SK-N-SH treated with all-trans-retinoic acid at 6 μM for 48 hours (cell line): ENCODE data around the gene RIMOC1.

Source experiments
- ARNTL ChIP-seq: fragments of 450-650 bp; formaldehyde crosslinking; IDR thresholded peaks from 2 replicates; pipeline ENCODE4 v1.5.0; 2020; ENCODE audit warnings: low read depth, mild to moderate bottlenecking, moderate library complexity, borderline replicate concordance
- ESRRG ChIP-seq: fragments of 250-450 bp; sonication (Bioruptor Pico); IDR thresholded peaks from 2 replicates; pipeline ENCODE4 v1.6.1; 2021; ENCODE audit warnings: mild to moderate bottlenecking
- PPARA ChIP-seq: fragments of 250-450 bp; sonication (Bioruptor Pico); IDR thresholded peaks from 2 replicates; pipeline ENCODE4 v1.5.0; 2020; ENCODE audit warnings: mild to moderate bottlenecking, borderline replicate concordance
- RARB ChIP-seq: fragments of 250-450 bp; sonication (Bioruptor Pico); IDR thresholded peaks from 2 replicates; pipeline ENCODE4 v1.8.0; 2021; ENCODE audit warnings: mild to moderate bottlenecking, moderate library complexity
- SNAI2 ChIP-seq: fragments of 250-450 bp; sonication (Bioruptor Pico); IDR thresholded peaks from 2 replicates; pipeline ENCODE4 v1.5.0; 2020; ENCODE audit warnings: mild to moderate bottlenecking, moderate library complexity
- ZFP3 ChIP-seq: fragments of 250-450 bp; sonication (Bioruptor Pico); IDR thresholded peaks from 2 replicates; pipeline ENCODE4 v1.5.0; 2020; ENCODE audit warnings: mild to moderate bottlenecking, moderate library complexity
- ZFP30 ChIP-seq: fragments of 450-650 bp; formaldehyde crosslinking; IDR thresholded peaks from 2 replicates; pipeline ENCODE4 v1.5.0; 2022; ENCODE audit warnings: mild to moderate bottlenecking, moderate library complexity
- ZNF70 ChIP-seq: fragments of 450-650 bp; formaldehyde crosslinking; IDR thresholded peaks from 2 replicates; pipeline ENCODE4 v1.5.0; 2020; ENCODE audit warnings: mild to moderate bottlenecking, moderate library complexity
- ZNF8 ChIP-seq: fragments of 450-650 bp; formaldehyde crosslinking; IDR thresholded peaks from 2 replicates; pipeline ENCODE4 v1.5.0; 2020; ENCODE audit warnings: mild to moderate bottlenecking, moderate library complexity
- TF ChIP-seq, protein P1 (sequence below): fragments of 250-450 bp; sonication (Bioruptor Pico); IDR thresholded peaks from 2 replicates; pipeline ENCODE4 v1.5.1; 2020; ENCODE audit warnings: low read depth, mild to moderate bottlenecking, moderate library complexity
- TF ChIP-seq, protein P2 (sequence below): fragments of 250-450 bp; sonication (Bioruptor Pico); IDR thresholded peaks from 2 replicates; pipeline ENCODE4 v1.5.0; 2020; ENCODE audit warnings: mild to moderate bottlenecking, moderate library complexity
- TF ChIP-seq, protein P3 (sequence below): fragments of 250-450 bp; sonication (Bioruptor Pico); IDR thresholded peaks from 2 replicates; pipeline ENCODE4 v1.8.0; 2020; ENCODE audit warnings: mild to moderate bottlenecking, moderate library complexity, borderline replicate concordance

DNA sequence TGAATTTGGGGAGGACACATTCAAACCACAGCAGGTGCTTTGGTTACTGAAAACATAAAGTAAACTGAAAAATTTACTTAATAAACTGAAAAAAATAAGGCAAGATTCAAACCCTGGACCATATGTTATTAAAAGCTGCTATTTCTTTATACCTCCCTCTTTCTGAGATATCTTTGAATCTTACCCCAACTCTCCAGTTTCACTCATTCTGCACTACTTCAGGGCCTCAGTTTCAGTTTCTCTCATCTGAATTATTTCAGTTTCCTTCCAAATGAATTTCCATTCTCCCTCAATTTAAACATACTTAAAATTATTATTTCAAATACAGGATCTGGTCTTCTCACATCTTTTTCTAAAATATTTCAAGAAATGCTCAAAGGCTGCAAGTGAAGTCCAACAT lies 29.0 kb upstream of the RIMOC1 start:
- TF ChIP-seq, protein P1, sequence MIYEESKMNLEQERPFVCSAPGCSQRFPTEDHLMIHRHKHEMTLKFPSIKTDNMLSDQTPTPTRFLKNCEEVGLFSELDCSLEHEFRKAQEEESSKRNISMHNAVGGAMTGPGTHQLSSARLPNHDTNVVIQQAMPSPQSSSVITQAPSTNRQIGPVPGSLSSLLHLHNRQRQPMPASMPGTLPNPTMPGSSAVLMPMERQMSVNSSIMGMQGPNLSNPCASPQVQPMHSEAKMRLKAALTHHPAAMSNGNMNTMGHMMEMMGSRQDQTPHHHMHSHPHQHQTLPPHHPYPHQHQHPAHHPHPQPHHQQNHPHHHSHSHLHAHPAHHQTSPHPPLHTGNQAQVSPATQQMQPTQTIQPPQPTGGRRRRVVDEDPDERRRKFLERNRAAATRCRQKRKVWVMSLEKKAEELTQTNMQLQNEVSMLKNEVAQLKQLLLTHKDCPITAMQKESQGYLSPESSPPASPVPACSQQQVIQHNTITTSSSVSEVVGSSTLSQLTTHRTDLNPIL (CRISPR knock-in tag) = no peak
- TF ChIP-seq ZNF70 (CRISPR knock-in tag) (no peak), ESRRG (CRISPR knock-in tag) (no peak), RARB (CRISPR knock-in tag) (no peak), ZFP30 (no peak), PPARA (no peak), ZNF8 (no peak), ARNTL (CRISPR knock-in tag) (no peak), ZFP3 (CRISPR knock-in tag) (no peak), SNAI2 (CRISPR knock-in tag) (no peak)
- TF ChIP-seq, protein P2, sequence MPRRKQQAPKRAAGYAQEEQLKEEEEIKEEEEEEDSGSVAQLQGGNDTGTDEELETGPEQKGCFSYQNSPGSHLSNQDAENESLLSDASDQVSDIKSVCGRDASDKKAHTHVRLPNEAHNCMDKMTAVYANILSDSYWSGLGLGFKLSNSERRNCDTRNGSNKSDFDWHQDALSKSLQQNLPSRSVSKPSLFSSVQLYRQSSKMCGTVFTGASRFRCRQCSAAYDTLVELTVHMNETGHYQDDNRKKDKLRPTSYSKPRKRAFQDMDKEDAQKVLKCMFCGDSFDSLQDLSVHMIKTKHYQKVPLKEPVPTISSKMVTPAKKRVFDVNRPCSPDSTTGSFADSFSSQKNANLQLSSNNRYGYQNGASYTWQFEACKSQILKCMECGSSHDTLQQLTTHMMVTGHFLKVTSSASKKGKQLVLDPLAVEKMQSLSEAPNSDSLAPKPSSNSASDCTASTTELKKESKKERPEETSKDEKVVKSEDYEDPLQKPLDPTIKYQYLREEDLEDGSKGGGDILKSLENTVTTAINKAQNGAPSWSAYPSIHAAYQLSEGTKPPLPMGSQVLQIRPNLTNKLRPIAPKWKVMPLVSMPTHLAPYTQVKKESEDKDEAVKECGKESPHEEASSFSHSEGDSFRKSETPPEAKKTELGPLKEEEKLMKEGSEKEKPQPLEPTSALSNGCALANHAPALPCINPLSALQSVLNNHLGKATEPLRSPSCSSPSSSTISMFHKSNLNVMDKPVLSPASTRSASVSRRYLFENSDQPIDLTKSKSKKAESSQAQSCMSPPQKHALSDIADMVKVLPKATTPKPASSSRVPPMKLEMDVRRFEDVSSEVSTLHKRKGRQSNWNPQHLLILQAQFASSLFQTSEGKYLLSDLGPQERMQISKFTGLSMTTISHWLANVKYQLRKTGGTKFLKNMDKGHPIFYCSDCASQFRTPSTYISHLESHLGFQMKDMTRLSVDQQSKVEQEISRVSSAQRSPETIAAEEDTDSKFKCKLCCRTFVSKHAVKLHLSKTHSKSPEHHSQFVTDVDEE (CRISPR knock-in tag) = no peak
- TF ChIP-seq, protein P3, sequence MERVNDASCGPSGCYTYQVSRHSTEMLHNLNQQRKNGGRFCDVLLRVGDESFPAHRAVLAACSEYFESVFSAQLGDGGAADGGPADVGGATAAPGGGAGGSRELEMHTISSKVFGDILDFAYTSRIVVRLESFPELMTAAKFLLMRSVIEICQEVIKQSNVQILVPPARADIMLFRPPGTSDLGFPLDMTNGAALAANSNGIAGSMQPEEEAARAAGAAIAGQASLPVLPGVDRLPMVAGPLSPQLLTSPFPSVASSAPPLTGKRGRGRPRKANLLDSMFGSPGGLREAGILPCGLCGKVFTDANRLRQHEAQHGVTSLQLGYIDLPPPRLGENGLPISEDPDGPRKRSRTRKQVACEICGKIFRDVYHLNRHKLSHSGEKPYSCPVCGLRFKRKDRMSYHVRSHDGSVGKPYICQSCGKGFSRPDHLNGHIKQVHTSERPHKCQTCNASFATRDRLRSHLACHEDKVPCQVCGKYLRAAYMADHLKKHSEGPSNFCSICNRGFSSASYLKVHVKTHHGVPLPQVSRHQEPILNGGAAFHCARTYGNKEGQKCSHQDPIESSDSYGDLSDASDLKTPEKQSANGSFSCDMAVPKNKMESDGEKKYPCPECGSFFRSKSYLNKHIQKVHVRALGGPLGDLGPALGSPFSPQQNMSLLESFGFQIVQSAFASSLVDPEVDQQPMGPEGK (CRISPR knock-in tag) = no peak
